Erythroblast (primary cell): ENCODE data around the gene TGM6.

Experiments
- DNase-seq, 2 experiments: peaks; one replicate each; lab custom pipeline; 2025; lab: John Stamatoyannopoulos, UW
- GATA1 ChIP-seq: IDR thresholded peaks from 2 replicates; pipeline ENCODE4 v1.6.1; 2011; ENCODE audit warnings: low read depth, mild to moderate bottlenecking, control low read depth, low read length, moderate library complexity
- POLR2A ChIP-seq: IDR thresholded peaks from 2 replicates; pipeline ENCODE4 v1.6.1; 2011; ENCODE audit warnings: mild to moderate bottlenecking, low read length

Gene TGM6

GRCh38 chr20:2380601-2381000, at the start of gene TGM6:
TGM6 (plus strand) TSS chr20:2380901; CDS start chr20:2380969, 68 bp downstream.
- no peak for DNase-seq
- TF ChIP-seq POLR2A (no peak), GATA1 (no peak)

GRCh38 chr20:2331106-2331505, 49.6 kb upstream of the TGM6 start:
- DNase-seq, result no peak
- TF ChIP-seq GATA1 (no peak), POLR2A (no peak)

- no peak for DNase-seq
- TF ChIP-seq GATA1 (no peak), POLR2A (no peak)
These were observed 48.7 kb upstream of the TGM6 start for GRCh38 chr20:2331901-2332565.

- no peak for DNase-seq
- TF ChIP-seq POLR2A (no peak), GATA1 (no peak)
These were observed 48.0 kb upstream of the TGM6 start for GRCh38 chr20:2332711-2333110.

GRCh38 chr20:2333821-2334220, 46.9 kb upstream of the TGM6 start:
- TF ChIP-seq POLR2A (no peak), GATA1 (no peak)

GRCh38 chr20:2335096-2335870, 45.4 kb upstream of the TGM6 start:
- TF ChIP-seq POLR2A (no peak), GATA1 (no peak)
- no peak for DNase-seq

More at GRCh38 chr20:2333821-2334220, 46.9 kb upstream of the TGM6 start:
- DNase-seq, result no peak

- DNase-seq, result no peak
- TF ChIP-seq GATA1, result no peak
- no peak for TF ChIP-seq POLR2A
These were observed 44.2 kb upstream of the TGM6 start for GRCh38 chr20:2336471-2336870.

GRCh38 chr20:2337142-2337541, 43.6 kb upstream of the TGM6 start:
- TF ChIP-seq GATA1 (no peak), POLR2A (no peak)
- no peak for DNase-seq

- TF ChIP-seq GATA1 (no peak), POLR2A (no peak)
- DNase-seq, result no peak
These were observed 42.2 kb upstream of the TGM6 start for GRCh38 chr20:2338411-2339066.

- TF ChIP-seq GATA1 (no peak), POLR2A (no peak)
- no peak for DNase-seq
These were observed 40.6 kb upstream of the TGM6 start for GRCh38 chr20:2340136-2340535.

- TF ChIP-seq GATA1 (no peak), POLR2A (no peak)
- DNase-seq, result no peak
These were observed 39.9 kb upstream of the TGM6 start for GRCh38 chr20:2340823-2341222.

GRCh38 chr20:2341336-2341735, 39.4 kb upstream of the TGM6 start:
- no peak for TF ChIP-seq GATA1
- no peak for TF ChIP-seq POLR2A
- DNase-seq, result no peak

- no peak for DNase-seq
- TF ChIP-seq POLR2A (no peak), GATA1 (no peak)
These were observed 38.5 kb upstream of the TGM6 start for GRCh38 chr20:2342243-2342642.

- no peak for TF ChIP-seq POLR2A
- no peak for TF ChIP-seq GATA1
- DNase-seq, result no peak
These were observed 34.5 kb upstream of the TGM6 start for GRCh38 chr20:2346188-2346587.
